Trophoblast cell (in vitro differentiated cells and primary cell): ENCODE data around the gene POU6F2.

Source experiments
- DNase-seq, 2 donors: peaks; one replicate each; pipeline ENCODE4 v3.0.0-alpha.2; 2016
- H2AFZ ChIP-seq: 2 replicates; pipeline ENCODE4 v1.6.1; 2013; ENCODE audit warnings: low read length, moderate library complexity, mild to moderate bottlenecking; ENCODE audit not compliant: insufficient read depth, poor library complexity
- H2AK5ac ChIP-seq: 2 replicates; pipeline ENCODE4 v1.6.1; 2013; ENCODE audit warnings: mild to moderate bottlenecking, low read length
- H2BK120ac ChIP-seq: 2 replicates; pipeline ENCODE4 v1.6.1; 2013; ENCODE audit warnings: low read length, mild to moderate bottlenecking, moderate library complexity; ENCODE audit not compliant: insufficient read depth, poor library complexity
- H2BK12ac ChIP-seq: 2 replicates; pipeline ENCODE4 v1.6.1; 2013; ENCODE audit warnings: mild to moderate bottlenecking, low read length, moderate library complexity
- H2BK5ac ChIP-seq: 2 replicates; pipeline ENCODE4 v1.6.1; 2013; ENCODE audit warnings: low read length, low read depth, moderate library complexity, mild to moderate bottlenecking; ENCODE audit not compliant: poor library complexity
- H3K14ac ChIP-seq: 2 replicates; pipeline ENCODE4 v1.6.1; 2013; ENCODE audit warnings: mild to moderate bottlenecking, low read length
- H3K18ac ChIP-seq: 2 replicates; pipeline ENCODE4 v1.6.1; 2013; ENCODE audit warnings: mild to moderate bottlenecking, low read length
- H3K23ac ChIP-seq: 2 replicates; pipeline ENCODE4 v1.6.1; 2013; ENCODE audit warnings: low read length
- H3K27ac ChIP-seq: 2 replicates; pipeline ENCODE4 v1.5.1; 2013; ENCODE audit warnings: low read depth, mild to moderate bottlenecking, inconsistent platforms, low read length, moderate library complexity
- H3K27me3 ChIP-seq: 2 replicates; pipeline ENCODE4 v1.6.1; 2013; ENCODE audit warnings: inconsistent platforms, mild to moderate bottlenecking, low read length, moderate library complexity; ENCODE audit not compliant: insufficient read depth
- H3K36me3 ChIP-seq, 2 experiments: 1 replicate in 1 of 2; 2 replicates in 1 of 2; pipeline ENCODE4 v1.6.1; 2013; ENCODE audit warnings: low read length in 2 of 2, mild to moderate bottlenecking in 2 of 2, moderate library complexity in 1 of 2; ENCODE audit not compliant: insufficient read depth in 2 of 2, control insufficient read depth in 1 of 2
- H3K4ac ChIP-seq: 2 replicates; pipeline ENCODE4 v1.6.1; 2013; ENCODE audit warnings: low read depth, mild to moderate bottlenecking, low read length, moderate library complexity
- H3K4me1 ChIP-seq, 2 experiments: 1 replicate in 1 of 2; 2 replicates in 1 of 2; pipeline ENCODE4 v1.6.1; 2013; ENCODE audit warnings: low read length in 2 of 2, mild to moderate bottlenecking in 2 of 2, moderate library complexity in 1 of 2; ENCODE audit not compliant: insufficient read depth in 2 of 2, control insufficient read depth in 1 of 2
- H3K4me2 ChIP-seq: 2 replicates; pipeline ENCODE4 v1.6.1; 2013; ENCODE audit warnings: inconsistent platforms, mild to moderate bottlenecking, low read length, moderate library complexity
- H3K4me3 ChIP-seq: 2 replicates; pipeline ENCODE4 v1.5.1; 2013; ENCODE audit warnings: mild to moderate bottlenecking, low read depth, low read length, inconsistent platforms
- H3K79me1 ChIP-seq: one replicate; pipeline ENCODE4 v1.6.1; 2013; ENCODE audit warnings: low read length
- H3K79me2 ChIP-seq: 2 replicates; pipeline ENCODE4 v1.6.1; 2013; ENCODE audit warnings: low read length, mild to moderate bottlenecking; ENCODE audit not compliant: control insufficient read depth, insufficient read depth, poor library complexity
- H3K9ac ChIP-seq: 2 replicates; pipeline ENCODE4 v1.6.1; 2013; ENCODE audit warnings: mild to moderate bottlenecking, low read length
- H3K9me3 ChIP-seq: 2 replicates; pipeline ENCODE4 v1.6.1; 2013; ENCODE audit warnings: low read depth, mild to moderate bottlenecking, control low read depth, inconsistent platforms, low read length; ENCODE audit not compliant: insufficient read depth
- H4K12ac ChIP-seq: 2 replicates; pipeline ENCODE4 v1.6.1; 2013; ENCODE audit warnings: low read depth, mild to moderate bottlenecking, low read length, moderate library complexity
- H4K8ac ChIP-seq: 2 replicates; pipeline ENCODE4 v1.6.1; 2013; ENCODE audit warnings: low read depth, mild to moderate bottlenecking, low read length, moderate library complexity
- H4K91ac ChIP-seq: one replicate; pipeline ENCODE4 v1.6.1; 2013; ENCODE audit warnings: low read depth, mild to moderate bottlenecking, low read length, moderate library complexity
- WGBS: extraction: QIAGEN DNeasy Blood & Tissue Kit; methylation state at CpG from one replicate; pipeline ENCODE4 v1.1.7; 2013; ENCODE audit warnings: missing lambda C conversion rate; ENCODE audit not compliant: insufficient read length, insufficient coverage; ENCODE audit errors: extremely low coverage; 5-methylcytosine and 5-hydroxymethylcytosine counted together

POU6F2 gene

DNA sequence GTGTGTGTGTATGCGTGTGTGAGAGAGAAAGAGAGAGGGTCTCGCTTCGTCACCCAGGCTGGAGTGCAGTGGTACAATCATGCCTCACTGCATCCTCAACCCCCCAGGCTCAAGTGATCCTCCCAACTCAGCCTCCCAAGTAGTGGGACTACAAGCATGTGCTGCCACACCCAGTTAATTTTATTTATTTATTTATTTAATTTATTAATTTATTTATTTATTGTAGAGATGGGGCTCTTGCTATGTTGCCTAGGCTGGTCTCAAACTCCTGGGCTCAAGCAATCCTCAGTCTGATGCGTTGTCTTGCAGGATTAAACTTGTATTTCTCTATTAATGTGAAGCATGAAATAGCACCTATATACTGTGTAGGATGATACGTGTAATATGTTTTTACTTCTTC, 21.8 kb upstream of the POU6F2 start:
- H3K4me3 ChIP-seq = no peak overlapping the region
- no peak overlapping the region for H2BK120ac ChIP-seq
- H2AK5ac ChIP-seq = no peak overlapping the region
- H3K79me1 ChIP-seq = no peaks in the 10 kb centered on the region
- H3K14ac ChIP-seq = no peak overlapping the region
- H3K4ac ChIP-seq = no peak overlapping the region
- no peak overlapping the region for H3K18ac ChIP-seq
- no peak for DNase-seq
- H2AFZ ChIP-seq = no peak overlapping the region
- no peak overlapping the region for H3K9ac ChIP-seq
- no peak overlapping the region for H4K8ac ChIP-seq
- H4K91ac ChIP-seq = no peak overlapping the region
- no peak overlapping the region for H3K27ac ChIP-seq
- no peaks in the 10 kb centered on the region for H3K79me2 ChIP-seq
- no peak overlapping the region for H3K23ac ChIP-seq
- H3K27me3 ChIP-seq = no peaks in the 10 kb centered on the region
- no peaks in the 10 kb centered on the region for H3K9me3 ChIP-seq
- no CpG with 5 or more reads among the region's 5 CpGs for WGBS
- H3K36me3 ChIP-seq = no peaks in the 10 kb centered on the region
- no peaks in the 10 kb centered on the region for H3K4me1 ChIP-seq
- no peak overlapping the region for H3K4me2 ChIP-seq
- H2BK12ac ChIP-seq = no peak overlapping the region
- H4K12ac ChIP-seq = no peak overlapping the region
- H2BK5ac ChIP-seq = no peak overlapping the region

DNA sequence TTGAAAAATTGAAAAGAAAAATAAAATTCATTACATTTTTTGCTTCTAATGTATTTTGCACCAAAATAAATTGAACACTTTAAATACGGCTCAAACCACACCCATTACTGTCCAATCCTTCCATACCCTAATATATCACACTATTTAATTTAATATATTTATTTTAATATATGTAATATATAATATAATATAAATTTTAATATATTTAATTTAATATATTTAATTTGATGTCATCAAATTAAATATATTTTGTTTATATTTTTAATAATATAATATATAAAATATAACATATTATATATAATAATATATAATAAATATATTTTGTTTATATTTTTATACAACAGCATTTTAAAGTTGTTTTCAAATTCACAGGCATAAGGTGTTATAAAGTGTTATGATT, 15.7 kb upstream of the POU6F2 start:
- Histone ChIP-seq H4K12ac (no peak overlapping the region), H3K23ac (no peak overlapping the region), H2AFZ (no peak overlapping the region), H4K8ac (no peak overlapping the region), H3K27me3 (no peaks in the 10 kb centered on the region), H2BK120ac (no peak overlapping the region), H2AK5ac (no peak overlapping the region), H4K91ac (no peak overlapping the region), H3K4me3 (no peak overlapping the region), H2BK12ac (no peak overlapping the region), H3K9me3 (peaks cover 2% of the 10 kb centered on the region), H3K4me1 (no peaks in the 10 kb centered on the region), H3K9ac (no peak overlapping the region), H3K36me3 (no peaks in the 10 kb centered on the region), H3K18ac (no peak overlapping the region), H3K4ac (no peak overlapping the region), H3K79me2 (no peaks in the 10 kb centered on the region), H2BK5ac (no peak overlapping the region), H3K79me1 (no peaks in the 10 kb centered on the region), H3K14ac (no peak overlapping the region), H3K27ac (no peak overlapping the region), H3K4me2 (no peak overlapping the region)
- DNase-seq = no peak
- no CpG with 5 or more reads among the region's 1 CpG for WGBS

DNA sequence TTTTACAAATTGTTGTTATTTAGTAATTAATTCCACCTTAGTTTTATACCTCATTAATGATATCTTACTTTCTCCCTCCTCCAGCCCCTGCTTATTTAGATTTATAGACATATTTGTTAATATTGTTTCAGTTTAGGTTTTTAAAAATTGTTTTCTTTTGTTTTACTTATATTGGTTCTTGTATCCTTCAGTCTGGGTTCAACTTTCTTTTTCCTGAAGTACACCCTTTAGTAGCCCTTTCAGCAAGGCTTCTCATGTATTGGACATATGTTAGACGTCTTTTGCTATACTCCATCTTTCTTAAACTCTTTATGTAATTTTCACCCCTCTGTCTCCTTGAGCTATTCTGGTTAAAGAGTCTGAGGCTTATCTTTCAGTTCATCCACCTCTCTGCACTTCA, 12.8 kb upstream of the POU6F2 start:
- H2AFZ ChIP-seq = no peak overlapping the region
- H3K23ac ChIP-seq = no peak overlapping the region
- H3K18ac ChIP-seq = no peak overlapping the region
- H3K79me1 ChIP-seq = no peaks in the 10 kb centered on the region
- no peak overlapping the region for H3K27ac ChIP-seq
- no peak overlapping the region for H4K12ac ChIP-seq
- no peak overlapping the region for H2BK5ac ChIP-seq
- H2BK12ac ChIP-seq = no peak overlapping the region
- H4K91ac ChIP-seq = no peak overlapping the region
- no CpG with 5 or more reads among the region's 1 CpG for WGBS
- no peaks in the 10 kb centered on the region for H3K27me3 ChIP-seq
- no peak overlapping the region for H3K4me3 ChIP-seq
- DNase-seq = no peak
- H2BK120ac ChIP-seq = no peak overlapping the region
- H3K9me3 ChIP-seq = peaks cover 2% of the 10 kb centered on the region
- H3K14ac ChIP-seq = no peak overlapping the region
- H3K4ac ChIP-seq = no peak overlapping the region
- H3K79me2 ChIP-seq = no peaks in the 10 kb centered on the region
- no peaks in the 10 kb centered on the region for H3K4me1 ChIP-seq
- H3K4me2 ChIP-seq = no peak overlapping the region
- H4K8ac ChIP-seq = no peak overlapping the region
- H3K36me3 ChIP-seq = no peaks in the 10 kb centered on the region
- H3K9ac ChIP-seq = no peak overlapping the region
- H2AK5ac ChIP-seq = no peak overlapping the region

DNA sequence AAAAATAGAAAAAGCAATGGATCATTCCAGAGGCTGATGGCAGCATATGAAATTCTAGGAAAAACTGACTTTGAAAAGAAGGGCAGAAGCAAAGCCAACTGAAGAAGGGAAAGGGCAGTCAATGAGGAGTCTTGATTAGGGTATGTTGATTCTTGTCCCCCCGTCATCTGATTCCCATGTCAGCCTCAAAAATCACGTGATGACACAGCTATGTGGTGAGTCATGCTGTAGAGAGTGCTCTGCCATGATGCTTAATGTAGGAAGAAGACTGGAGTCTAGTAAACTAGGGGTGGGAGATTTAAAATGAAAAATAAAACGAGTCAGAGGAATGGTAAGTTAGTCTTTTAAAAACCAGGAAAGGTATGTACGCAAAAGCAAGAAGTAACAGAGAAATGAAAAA, 3.9 kb upstream of the POU6F2 start:
- Histone ChIP-seq H3K4me2 (no peak overlapping the region), H2BK120ac (no peak overlapping the region), H4K91ac (no peak overlapping the region), H3K27ac (no peak overlapping the region), H3K18ac (no peak overlapping the region), H3K79me2 (no peaks in the 10 kb centered on the region), H3K4me3 (no peak overlapping the region), H4K8ac (no peak overlapping the region), H2BK12ac (no peak overlapping the region), H3K9me3 (no peaks in the 10 kb centered on the region), H3K9ac (no peak overlapping the region), H3K79me1 (no peaks in the 10 kb centered on the region), H2AK5ac (no peak overlapping the region), H3K27me3 (peaks cover 8% of the 10 kb centered on the region), H2BK5ac (no peak overlapping the region), H3K23ac (no peak overlapping the region), H4K12ac (no peak overlapping the region), H2AFZ (no peak overlapping the region), H3K14ac (no peak overlapping the region), H3K4ac (no peak overlapping the region), H3K4me1 (peaks cover 0 to 5% of the 10 kb centered on the region in 2 experiments), H3K36me3 (no peaks in the 10 kb centered on the region)
- WGBS = no CpG with 5 or more reads among the region's 4 CpGs
- no peak for DNase-seq
